ENCODE results near the gene EEF1A1. TPM values are rescaled to one million over a fixed set of nuclear protein-coding genes. Genes with fewer than 3 reads are reported as not detected.
"Not testable (repeated sequence)": the region's sequence is repeated elsewhere in the genome, so short reads cannot be mapped to it uniquely, and the experiment has no call there.

The EEF1A1 gene
- total RNA-seq, 2 donors from 2014 or later: 5,082 to 6,539 TPM

DNA sequence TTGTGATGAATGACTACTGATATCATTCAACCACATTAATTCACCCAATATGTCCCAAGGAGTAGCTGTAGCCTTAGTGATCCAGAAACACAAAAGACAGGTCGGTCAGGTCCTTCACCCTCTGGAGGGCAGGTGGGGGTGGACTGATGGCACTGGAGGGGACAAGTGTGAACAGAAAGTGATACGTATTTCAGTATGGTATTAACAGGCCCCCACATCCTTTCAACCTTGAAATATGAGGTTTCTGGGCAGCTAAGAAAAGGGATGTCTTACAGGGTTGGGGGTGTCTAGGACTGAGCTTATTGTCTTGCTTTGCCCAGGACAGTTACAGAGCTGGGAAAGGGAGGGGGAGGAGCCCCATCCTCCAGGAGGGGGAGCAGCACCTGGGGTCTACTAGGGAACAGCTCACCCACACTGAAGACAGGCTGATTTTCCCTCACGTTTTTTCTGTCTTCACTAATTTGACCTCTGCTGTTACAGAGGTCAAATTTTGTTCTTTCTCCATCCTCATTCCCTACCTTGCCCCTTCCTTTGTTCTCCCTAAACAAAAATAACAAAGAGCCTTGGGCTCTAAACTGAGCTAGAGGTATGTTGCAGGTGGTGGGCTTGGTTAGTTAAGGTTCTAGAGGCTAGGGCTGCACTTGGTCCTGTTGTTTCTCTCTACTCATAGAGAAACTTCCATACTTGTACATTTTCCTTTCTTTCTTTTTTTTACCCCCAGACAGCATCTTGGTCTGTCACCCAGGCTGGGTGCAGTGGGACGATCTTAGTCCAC is 38.0 kb upstream of the EEF1A1 start:
- H3K36me3 ChIP-seq: no peaks in the 10 kb centered on the region
- ATAC-seq (ENCODE audit: insufficient number of reproducible peaks, low FRiP score, low read depth) (no peak), DNase-seq (ENCODE audit: low spot score) (no peak)
- H3K27me3 ChIP-seq (replicated peaks; ENCODE audit: insufficient read depth): no peaks in the 10 kb centered on the region
- H3K4me3 ChIP-seq: no peak overlapping the region
- H3K9me3 ChIP-seq: no peaks in the 10 kb centered on the region
- H3K27ac ChIP-seq: no peak overlapping the region
- H3K4me1 ChIP-seq (ENCODE audit: control insufficient read depth in 1 of 2, low read depth in 2 of 2): peaks cover 0 to 3% of the 10 kb centered on the region in 2 donors
- TF ChIP-seq, protein P1, sequence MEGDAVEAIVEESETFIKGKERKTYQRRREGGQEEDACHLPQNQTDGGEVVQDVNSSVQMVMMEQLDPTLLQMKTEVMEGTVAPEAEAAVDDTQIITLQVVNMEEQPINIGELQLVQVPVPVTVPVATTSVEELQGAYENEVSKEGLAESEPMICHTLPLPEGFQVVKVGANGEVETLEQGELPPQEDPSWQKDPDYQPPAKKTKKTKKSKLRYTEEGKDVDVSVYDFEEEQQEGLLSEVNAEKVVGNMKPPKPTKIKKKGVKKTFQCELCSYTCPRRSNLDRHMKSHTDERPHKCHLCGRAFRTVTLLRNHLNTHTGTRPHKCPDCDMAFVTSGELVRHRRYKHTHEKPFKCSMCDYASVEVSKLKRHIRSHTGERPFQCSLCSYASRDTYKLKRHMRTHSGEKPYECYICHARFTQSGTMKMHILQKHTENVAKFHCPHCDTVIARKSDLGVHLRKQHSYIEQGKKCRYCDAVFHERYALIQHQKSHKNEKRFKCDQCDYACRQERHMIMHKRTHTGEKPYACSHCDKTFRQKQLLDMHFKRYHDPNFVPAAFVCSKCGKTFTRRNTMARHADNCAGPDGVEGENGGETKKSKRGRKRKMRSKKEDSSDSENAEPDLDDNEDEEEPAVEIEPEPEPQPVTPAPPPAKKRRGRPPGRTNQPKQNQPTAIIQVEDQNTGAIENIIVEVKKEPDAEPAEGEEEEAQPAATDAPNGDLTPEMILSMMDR (IDR thresholded peaks at IDR 0.05): no peak

DNA sequence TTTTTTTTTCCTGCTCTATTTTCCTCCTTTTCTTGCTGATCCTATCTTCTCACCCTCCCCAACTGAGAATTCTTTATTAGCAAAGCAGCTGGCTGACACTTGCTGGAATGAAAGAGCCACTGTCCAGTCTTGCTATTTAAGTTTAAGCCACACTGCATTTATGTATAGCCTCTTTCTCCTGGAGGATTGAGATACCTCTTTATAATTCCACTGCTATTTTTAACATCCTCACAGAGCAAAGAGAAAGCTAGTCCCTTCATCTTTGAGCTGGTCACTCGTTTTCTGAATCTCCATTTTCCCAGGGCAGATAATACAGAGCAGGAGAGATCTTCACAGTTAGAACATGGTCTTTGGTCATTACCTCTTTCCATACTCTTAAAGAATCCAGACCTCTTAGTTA is 36.0 kb upstream of the EEF1A1 start:
- Histone ChIP-seq H3K27ac (no peak overlapping the region), H3K27me3 (replicated peaks; ENCODE audit: insufficient read depth) (no peaks in the 10 kb centered on the region), H3K4me1 (ENCODE audit: control insufficient read depth in 1 of 2, low read depth in 2 of 2) (peaks cover 0 to 3% of the 10 kb centered on the region in 2 donors), H3K9me3 (no peaks in the 10 kb centered on the region), H3K4me3 (no peak overlapping the region), H3K36me3 (no peaks in the 10 kb centered on the region)
- no peak for DNase-seq (ENCODE audit: low spot score)
- TF ChIP-seq, protein P1 (IDR thresholded peaks at IDR 0.05): no peak
- no peak for ATAC-seq (ENCODE audit: insufficient number of reproducible peaks, low FRiP score, low read depth)

DNA sequence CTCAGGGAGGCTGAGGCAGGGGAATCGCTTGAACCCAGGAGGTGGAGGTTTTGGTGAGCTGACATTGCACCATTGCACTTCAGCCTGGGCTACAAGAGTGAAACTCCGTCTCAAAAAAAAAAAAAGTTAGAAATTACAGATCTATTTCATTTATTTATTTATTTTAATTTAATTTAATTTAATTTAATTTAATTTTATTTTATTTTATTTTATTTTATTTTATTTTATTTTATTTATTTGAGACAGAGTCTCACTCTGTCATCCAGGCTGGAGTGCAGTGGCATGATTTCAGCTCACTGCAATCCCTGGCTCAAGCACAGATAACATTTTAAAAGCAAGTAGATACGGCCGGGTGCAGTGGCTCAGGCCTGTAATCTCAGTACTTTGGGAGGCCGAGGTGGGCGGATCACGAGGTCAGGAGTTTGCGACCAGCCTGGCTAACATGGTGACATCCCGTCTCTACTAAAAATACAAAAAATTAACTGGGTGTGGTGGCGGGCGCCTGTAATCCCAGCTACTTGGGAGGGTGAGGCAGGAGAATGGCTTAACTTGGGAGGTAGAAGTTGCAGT is 34.6 kb upstream of the EEF1A1 start:
- H3K4me3 ChIP-seq; DNase-seq (ENCODE audit: low spot score); H3K9me3 ChIP-seq; ATAC-seq (ENCODE audit: insufficient number of reproducible peaks, low FRiP score, low read depth); H3K27me3 ChIP-seq (replicated peaks; ENCODE audit: insufficient read depth); H3K36me3 ChIP-seq; H3K4me1 ChIP-seq (ENCODE audit: control insufficient read depth in 1 of 2, low read depth in 2 of 2); H3K27ac ChIP-seq: not testable (repeated sequence)

DNA sequence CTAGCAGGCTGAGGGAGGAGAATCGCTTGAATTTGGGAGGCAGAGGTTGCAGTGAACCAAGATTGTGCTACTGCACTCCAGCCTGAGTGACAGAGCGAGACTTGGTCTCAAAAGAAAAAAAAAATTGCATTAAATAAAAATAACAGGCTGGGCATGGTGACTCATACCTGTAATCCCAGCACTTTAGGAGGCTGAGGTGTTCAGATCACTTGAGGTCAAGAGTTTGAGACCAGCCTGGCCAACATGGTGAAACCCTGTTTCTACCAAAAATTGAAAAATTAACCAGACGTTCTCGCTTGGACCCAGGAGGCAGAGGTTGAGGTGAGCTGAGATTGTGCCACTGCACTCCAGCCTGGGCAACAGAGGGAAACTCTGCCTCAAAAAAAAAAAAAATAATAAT is 30.3 kb upstream of the EEF1A1 start:
- not testable (repeated sequence) for H3K4me1 ChIP-seq (ENCODE audit: control insufficient read depth in 1 of 2, low read depth in 2 of 2); H3K4me3 ChIP-seq; DNase-seq (ENCODE audit: low spot score); H3K36me3 ChIP-seq; H3K9me3 ChIP-seq; H3K27ac ChIP-seq; ATAC-seq (ENCODE audit: insufficient number of reproducible peaks, low FRiP score, low read depth); H3K27me3 ChIP-seq (replicated peaks; ENCODE audit: insufficient read depth)

DNA sequence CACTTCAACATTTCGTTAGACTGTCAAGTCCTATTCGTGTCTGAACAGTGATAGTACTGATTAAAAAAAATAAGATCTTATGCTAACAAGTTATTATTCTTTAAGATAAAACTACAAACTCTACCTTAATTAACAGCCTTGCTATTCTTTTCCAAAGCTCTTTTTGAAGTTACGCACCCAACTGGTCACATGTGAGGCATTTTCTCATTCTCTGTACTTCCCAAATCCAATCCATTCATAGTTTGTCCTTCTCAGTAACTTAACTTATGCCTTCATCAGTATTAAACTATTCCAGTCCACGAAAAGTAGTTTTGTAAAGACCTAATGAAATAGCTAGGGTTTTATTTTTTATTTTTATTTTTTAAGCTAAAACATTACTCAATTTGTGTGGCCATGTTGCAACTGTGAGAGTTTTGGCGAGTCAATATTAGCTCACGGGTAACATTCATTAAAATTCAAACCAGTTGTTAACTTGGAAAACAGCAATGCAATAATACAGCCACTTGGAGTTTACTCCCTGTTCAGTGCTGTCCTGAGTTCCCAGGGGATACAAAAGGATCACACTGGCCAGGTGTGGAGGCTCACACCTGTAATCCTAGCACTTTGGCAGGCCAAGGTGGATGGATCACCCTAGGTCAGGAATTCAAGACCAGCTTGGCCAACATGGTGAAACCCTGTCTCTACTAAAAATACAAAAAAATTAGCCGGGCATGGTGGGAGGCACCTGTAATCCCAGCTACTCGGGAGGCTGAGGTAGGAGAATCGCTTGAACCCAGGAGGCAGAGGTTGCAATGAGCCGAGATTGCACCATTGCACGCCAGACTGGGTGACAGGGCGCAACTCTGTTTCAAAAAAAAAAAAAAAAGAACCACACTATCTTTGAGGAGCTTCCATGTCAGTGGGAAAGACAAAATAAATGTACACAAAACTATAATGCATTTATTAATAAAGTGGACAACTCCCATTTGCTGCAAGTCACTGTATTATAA is 27.9 kb upstream of the EEF1A1 start:
- H3K36me3 ChIP-seq: no peaks in the 10 kb centered on the region
- no peak overlapping the region for H3K4me3 ChIP-seq
- no peak for DNase-seq (ENCODE audit: low spot score)
- TF ChIP-seq, protein P1 (IDR thresholded peaks at IDR 0.05): no peak
- ATAC-seq (ENCODE audit: insufficient number of reproducible peaks, low FRiP score, low read depth): no peak
- H3K9me3 ChIP-seq: no peaks in the 10 kb centered on the region
- H3K27ac ChIP-seq: no peak overlapping the region
- H3K27me3 ChIP-seq (replicated peaks; ENCODE audit: insufficient read depth): no peaks in the 10 kb centered on the region
- H3K4me1 ChIP-seq (ENCODE audit: control insufficient read depth in 1 of 2, low read depth in 2 of 2): no peaks in the 10 kb centered on the region

DNA sequence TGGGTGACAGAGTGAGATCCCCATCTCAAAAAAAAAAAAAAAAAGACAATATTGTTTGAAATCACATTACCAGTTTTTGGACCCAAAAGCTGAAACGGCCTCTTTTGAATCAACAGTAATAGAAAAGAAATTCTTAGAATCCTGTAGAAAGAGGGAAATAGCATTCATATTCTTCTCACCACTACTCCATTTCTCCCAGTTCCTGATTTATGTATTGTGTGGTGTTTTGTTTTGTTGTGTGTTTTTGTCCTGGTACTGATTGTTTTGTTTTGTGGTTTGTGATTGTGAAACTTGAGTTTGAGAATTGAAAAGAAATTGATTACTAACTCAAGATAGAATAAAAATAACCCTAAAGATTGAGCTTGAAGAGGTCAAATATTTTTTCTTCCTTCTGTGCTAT is 26.2 kb upstream of the EEF1A1 start:
- Histone ChIP-seq H3K27ac (no peak overlapping the region), H3K27me3 (replicated peaks; ENCODE audit: insufficient read depth) (no peaks in the 10 kb centered on the region), H3K9me3 (no peaks in the 10 kb centered on the region), H3K36me3 (no peaks in the 10 kb centered on the region), H3K4me3 (no peak overlapping the region), H3K4me1 (ENCODE audit: control insufficient read depth in 1 of 2, low read depth in 2 of 2) (no peaks in the 10 kb centered on the region)
- TF ChIP-seq, protein P1 (IDR thresholded peaks at IDR 0.05): no peak
- no peak for DNase-seq (ENCODE audit: low spot score)
- no peak for ATAC-seq (ENCODE audit: insufficient number of reproducible peaks, low FRiP score, low read depth)
